UCSD-AML1 (cell line): ENCODE measurements around the gene TTLL6.
A peak's percentile ranks its signal among the peaks of the same experiment; 100 is the strongest.
"Not testable (repeated sequence)": the region's sequence is repeated elsewhere in the genome, so short reads cannot be mapped to it uniquely, and the experiment has no call there.

Experiments
- DNase-seq: peaks from one replicate; lab custom pipeline; 2025; ENCODE audit not compliant: unreplicated experiment; lab: John Stamatoyannopoulos, UW

The TTLL6 gene

DNA sequence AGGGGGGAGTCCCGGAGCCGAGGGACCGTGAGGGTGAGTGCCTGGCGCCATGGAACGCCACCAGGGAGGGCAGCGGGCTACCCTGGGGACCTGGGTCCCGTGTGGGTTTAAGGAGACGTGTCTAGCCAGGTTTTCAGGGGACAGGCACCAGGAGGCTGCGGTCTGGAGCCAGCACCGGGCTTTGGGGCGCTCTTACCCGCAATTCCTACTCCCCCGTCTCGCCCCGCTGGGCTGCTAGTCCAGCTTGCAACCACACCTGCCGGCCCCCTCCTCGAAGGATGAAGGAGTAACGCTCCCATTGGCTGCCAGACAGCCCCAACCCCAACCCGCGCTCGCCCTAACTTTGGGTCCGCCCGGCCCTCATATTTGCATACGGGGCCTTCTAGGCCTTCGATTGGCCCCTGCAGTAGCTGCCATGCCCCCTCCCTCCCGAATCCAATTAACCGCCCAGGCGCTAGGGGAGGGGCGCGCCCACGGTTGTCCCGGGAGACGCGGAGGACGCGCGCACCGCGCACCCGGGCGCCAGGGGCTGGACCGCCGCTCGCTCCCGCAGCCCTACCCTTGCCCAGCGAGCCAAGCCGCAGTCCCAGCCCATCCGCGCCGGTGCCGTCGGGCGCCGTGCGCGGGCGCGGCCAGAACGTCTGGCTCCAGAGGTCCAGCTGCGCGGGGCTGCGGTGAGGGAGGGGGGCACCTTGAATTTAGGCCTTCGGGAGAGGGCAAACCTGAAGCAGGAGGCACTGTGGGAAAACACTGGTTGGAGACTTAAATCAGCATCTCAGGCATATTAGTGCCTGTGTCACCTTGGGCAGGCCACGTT lies at the start of gene TTLL6:
Gene TTLL6, minus strand, starts transcription at position 456 of the 817 bp plus-strand sequence. Its CDS starts 157 bp downstream, at position 299.
- peak; percentile 82 for DNase-seq

DNA sequence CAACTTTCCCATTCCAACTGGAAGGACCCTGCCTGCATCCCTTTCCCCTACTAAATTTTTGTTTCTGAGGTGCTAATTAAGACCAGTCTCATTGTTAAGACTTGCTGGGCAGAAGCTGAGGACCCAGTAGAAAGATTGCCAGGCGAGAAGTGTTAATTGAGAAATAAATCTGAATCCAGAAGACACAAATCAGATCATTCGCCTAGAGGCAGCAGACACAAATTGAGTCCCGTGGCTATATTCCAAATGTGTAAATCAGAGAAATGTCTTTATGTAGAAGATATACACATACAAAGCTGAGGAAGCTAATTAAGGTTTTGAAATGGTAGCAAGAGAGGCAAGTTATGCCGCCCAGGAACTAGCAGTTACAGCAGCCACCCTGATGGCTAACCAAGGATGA lies 43.4 kb upstream of the TTLL6 start:
- DNase-seq: no peak

DNA sequence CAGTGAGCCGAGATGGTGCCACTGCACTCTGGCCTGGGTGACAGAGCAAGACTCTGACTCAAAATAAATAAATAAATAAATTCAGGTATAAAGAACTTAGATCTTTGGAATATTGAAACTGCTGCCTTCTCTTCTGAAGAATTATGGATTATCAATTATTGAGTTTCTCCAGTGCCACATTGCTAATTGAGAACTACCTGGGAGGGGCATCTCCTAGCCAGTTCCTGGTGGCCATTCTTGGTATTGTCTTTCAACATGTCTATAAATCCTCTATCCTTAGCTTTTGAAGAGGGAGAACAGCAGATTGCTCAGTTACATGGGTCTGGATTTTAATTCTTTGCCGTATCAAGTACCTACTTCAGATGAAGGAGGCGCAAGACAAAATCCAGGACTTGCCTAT lies 43.0 kb upstream of the TTLL6 start:
- DNase-seq: no peak

DNA sequence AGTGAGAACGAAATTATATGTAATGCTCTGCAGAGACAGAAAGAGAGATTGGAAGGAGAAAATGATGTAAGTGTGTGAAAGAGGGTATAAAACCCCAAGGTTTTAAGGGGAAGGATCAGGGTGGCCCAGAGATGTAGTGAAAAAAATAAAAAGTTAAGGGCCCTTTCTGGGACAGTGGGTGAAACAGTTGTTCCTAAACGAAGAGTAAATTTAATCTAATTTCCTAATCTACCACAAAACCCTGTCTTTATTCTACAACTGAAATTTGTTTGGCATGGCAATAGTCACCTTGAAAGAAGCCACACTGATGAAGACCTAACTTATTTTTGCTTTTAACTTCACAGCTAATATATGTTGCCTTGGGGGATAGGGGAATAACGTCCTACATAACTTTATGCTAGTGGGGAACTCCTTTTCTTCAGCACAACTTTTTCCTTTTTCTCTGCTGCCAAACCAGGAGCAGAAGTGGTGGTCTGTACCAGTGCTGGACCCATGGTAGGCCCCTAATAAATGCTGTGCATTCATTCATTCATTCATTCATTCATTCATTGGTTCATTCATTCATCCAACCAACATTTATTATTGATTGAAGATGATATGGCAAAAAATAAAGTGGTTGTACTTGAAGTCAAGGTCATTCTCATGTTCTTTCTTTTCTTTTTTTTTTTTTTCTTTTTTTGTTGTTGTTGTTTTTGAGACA lies 39.2 kb upstream of the TTLL6 start:
- DNase-seq: no peak

DNA sequence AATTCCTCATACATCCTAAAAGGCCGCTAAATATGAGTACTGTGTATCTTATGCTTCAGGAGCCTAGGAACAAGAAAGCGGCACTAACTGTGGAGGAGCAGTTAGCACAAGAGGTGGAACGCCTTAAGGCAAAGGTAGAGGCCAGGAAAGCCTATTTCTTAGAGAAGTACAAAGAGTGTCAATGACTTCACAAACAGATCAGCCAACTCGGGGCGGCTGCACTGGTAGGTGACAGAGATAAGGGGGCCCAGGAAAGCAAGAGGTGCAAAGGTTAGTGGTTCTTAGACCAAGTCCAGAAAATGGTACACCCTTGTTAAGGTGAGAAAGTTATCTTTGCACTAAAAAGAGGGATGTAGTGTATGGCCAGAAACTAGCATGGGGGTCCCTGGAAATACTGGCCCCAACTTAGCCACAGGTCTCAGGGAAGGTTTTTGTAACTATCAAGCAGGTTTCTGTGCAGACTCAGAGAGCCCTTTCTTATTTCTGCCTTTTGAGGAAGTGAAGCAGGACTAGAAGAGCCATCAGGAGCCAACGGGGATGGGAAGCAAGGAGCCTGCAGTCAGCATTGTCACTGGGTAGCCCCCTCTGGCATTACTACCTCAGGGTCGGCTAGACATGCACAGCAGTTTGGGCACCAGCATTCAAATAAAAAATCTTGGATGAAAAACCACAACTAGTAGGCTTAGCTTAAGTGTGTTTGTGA lies 37.9 kb upstream of the TTLL6 start:
- no peak for DNase-seq

DNA sequence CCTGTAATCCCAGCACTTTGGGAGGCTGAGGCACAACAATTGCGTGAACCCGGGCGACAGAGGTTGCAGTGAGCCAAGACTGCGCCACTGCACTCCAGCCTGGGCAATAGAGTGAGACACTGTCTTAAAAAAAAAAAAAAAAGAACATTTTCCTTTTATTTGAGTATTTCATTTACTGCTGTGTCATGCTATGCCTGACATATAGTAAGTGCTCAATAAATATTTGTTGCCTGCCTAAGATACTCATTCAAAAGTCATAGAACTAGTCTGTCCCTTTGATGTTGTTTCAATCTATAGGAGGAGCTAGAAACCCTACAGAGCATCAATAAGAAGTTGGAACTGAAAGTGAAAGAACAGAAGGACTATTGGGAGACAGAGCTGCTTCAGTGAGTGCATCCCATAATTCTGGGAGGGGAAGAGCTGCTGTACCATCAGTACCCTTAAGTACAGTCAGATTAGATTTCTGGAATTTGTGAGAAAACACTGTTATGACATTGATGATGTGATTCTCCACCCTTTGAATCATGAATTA lies 33.8 kb upstream of the TTLL6 start:
- DNase-seq: no peak

DNA sequence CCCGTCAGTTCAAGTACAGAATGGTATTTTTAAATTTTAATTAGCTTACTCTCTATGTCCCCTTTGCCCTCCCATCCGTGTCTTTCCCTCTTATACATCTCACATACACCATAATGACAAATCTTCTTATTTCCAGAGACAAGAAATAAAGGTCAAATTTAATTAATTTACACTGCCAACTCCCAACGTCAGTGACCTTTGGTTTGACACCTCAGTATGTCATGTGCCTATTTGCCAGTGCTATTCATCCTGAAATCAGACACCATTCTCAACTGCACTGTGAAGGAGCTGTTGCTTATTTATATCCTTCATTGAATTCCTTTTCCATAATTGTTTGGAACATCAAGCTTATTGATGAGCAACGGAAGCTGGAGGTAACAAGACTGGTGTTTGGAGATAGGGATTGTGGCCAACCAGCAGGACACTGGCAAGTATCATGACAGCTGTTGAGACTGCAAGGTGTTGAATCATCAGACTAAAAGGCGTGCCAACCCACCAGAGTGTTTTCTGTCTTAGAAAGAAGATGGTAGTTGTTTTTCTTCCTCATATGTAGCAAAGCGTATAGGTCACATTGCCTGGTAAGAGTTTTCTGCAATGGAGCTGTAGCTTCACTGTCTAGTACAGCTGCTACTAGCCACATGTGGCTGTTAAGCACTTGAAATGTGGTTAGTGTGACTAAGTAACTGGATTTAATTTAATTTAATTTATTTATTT lies 26.3 kb upstream of the TTLL6 start:
- DNase-seq: no peak

DNA sequence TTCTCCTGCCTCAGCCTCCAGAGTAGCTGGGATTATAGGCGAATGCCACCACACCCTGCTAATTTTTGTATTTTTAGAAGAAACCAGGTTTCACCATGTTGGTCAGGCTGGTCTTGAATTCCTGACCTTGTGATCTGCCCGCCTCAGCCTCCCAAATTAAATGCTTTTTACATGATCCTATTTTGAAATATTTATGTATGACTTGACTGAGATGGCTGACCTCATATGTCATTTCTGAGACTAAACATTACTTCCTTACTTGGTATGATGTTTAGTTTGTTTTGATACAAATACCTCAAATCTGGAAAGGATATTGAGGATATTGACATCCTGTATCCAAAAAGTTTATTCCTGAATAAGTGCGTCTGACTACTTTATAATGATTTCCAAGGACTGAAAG lies 25.7 kb upstream of the TTLL6 start:
- DNase-seq: no peak

DNA sequence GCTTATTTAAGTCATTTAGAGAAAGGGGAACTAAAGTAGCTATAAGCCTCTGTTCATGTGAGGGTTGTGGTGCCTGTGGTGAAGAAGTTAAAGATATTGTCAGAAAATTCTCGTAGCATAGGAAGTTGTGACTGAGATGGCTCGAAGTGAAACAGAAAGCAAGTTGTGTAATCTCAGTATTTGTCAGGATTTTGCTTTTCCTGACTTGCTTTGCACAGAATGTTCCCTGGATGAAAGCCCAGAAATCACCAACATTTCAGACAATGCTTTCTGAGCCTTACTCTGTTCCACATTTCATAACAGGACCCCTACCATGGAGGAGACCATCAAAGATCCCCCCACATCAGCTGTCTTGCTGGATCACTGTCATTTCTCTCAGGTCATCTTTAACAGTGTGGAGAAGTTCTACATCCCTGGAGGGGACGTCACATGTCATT lies 24.4 kb upstream of the TTLL6 start:
- no peak for DNase-seq

DNA sequence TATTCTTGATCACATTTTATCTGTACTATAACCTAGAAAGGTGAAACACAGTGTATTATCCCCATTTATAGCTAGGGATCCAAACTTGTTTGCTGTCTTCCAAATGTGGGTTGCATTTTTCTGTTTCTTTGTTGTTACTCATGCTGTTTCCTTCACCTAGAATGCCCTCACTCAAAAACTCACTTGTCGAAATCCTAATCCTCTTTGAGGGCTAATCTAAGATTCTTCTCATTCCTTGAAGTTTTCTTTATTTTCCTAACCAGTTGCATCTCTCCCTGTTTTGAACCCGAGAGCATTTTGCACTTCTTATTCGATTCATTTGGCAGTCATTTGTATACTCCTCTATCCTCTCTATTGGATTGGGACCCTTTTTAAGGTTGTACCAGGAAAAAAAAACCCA lies 23.4 kb upstream of the TTLL6 start:
- no peak for DNase-seq

DNA sequence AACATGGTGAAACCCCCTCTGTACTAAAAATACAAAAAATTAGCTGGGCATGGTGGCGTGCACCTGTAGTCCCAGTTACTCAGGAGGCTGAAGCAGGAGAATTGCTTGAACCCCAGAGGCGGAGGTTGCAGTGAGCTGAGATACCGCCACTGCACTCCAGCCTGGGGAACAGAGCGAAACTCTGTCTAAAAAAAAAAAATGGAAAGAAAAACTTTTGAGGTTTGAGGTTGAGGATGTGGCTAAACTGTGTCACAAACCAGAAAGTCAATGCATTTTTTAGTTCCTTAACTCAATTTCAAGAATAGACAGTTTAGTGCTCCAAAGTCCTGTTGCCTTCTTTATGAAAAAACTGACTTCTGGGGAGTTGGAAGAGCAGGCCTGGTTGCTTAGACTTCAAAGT lies 20.4 kb upstream of the TTLL6 start:
- peak; percentile 14 for DNase-seq

DNA sequence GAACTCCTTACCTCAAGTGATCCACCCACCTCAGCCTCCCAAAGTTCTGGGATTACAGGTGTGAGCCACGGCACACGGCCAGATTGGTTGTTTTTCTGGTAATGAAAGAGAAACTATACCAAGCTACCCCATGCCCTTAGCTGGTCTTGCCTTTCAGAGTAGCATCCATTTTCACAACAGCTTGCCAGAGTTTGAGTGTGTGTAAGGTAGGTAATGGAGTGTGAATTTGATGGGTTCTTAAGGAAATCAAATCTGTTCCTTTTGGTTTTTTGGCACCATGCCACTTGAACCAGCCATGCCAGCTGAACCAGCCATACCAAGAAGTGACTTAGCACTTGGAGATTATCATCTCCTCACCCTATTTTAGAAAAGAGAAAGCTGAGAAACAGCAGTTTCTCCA lies 18.9 kb upstream of the TTLL6 start:
- no peak for DNase-seq

DNA sequence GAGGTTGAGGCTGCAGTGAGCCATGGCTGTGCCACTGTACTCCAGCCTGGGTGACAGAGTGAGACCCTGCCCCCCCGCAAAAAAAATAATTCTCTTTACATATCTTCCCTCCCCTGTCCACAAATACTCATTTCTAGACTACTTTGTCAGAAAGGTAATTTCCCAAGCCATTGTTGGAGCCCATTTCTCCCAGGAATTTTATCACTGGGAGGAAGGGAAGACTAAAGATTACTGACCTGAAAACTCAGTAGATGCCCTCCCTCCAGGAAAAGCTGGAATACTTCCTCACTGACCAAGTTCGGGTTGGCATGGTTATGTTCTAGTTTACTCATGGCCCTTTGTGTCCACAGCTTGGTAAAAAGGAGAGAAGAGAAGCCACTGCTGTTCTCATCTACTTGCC lies 17.9 kb upstream of the TTLL6 start:
- DNase-seq: no peak

DNA sequence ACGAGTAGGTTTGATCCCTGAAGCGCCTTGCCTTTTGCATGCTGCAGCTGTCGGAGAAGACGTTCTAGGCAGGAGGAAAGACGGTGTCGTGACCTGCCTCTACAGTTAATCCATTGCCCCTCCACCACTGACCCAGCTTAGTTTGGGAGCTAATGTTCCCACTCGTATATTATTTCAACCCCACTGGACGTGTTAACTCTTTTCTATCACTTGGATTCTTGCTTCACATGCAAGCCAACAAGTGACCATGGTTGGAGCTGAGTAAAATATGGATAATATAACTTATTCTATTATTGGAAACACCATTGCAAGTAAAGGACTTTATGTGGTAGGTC lies 14.5 kb upstream of the TTLL6 start:
- DNase-seq: no peak

DNA sequence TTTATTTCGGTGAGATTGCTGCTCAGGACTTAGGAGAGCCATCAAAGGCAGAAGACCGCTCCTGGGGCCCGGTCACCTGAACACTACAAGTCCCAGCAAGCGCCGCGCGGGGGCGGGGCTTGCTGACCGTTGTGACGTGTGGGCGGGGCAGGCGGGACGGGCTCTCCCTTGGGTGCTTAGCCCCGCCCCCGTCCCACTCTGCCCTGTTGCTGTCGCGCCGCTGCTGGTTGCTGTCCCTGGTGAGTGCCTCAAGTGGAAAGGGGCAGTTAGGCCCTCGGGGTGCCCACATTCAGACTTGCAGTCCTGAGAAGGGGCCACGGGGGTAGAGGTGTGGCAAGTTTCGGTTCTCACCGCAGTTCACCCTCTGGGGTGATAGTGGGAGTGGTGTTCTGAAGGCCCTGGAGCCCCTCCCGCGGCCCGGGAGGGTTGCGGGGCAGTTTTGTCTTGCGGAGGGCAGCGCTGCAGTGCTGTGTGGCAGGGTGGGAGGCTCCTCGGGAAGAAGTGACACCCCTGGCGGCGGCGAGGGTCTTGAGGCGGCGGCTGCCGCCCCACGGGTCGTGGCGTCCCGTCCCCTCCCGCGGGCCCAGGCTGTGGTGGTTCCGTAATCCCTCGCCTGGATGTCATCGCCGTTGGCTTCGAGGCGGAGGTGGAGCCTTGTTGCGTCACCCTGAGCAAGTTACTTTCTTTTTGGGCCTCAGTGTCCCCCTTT lies 14.0 kb upstream of the TTLL6 start, which contains the start of gene CALCOCO2:
Gene CALCOCO2, plus strand, starts transcription at position 196 of the 709 bp plus-strand sequence. CDS start 10,673 bp downstream, outside the sequence.
- DNase-seq: peak; percentile 96

DNA sequence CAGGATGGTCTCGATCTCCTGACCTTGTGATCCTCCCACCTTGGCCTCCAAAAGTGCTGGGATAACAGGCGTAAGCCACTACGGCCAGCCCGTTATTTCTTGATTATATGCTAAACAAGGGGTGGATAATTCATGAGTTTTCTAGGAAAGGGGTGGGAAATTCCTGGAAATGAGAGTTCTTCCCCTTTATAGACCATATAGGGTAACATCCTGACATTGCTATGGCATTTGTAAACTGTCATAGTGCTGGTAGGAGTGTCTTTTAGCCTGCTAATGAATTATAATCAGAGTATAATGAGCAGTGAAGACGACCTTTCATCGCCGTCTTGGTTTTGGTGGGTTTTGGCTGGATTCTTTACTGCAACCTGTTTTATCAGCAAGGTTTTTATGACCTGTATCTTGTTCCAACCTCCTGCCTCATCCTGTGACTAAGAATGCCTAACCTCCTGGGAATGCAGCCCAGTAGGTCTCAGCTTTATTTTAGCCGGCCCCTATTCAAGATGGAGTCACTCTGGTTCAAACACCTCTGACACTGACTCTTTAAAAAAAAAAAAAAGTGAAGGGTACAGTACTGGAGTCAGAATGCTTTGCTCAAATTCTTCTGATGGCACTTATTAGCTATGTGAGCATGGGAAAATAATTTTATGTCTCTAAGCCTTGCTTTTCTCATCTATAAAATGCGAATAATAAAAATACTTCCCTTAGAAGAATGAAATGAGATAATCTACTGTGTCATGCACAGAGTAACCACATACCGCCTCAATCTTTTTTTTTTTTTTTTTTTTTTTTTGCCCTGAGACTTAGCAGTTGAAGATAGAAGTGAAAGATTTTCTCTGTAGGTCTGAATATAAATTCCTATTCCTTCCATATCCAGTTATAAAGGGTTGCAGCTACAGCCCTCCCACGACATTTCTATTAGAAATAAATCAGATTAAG lies 8.7 kb upstream of the TTLL6 start:
- DNase-seq: no peak

DNA sequence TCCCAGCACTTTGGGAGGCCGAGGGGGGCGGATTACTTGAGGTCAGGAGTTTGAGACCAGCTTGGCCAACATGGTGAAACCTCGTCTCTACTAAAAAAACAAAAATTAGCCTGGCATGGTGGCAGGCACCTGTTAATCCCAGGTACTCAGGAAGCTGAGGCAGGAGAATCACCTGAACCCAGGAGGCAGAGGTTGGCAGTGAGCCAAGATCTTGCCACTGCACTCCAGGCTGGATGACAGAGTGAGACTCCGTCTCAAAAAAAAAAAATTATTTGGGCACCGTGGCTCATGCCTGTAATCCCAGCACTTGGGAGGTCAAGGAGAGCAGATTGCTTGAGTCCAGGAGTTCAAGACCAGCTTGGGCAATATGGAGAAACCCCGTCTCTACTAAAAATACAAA lies 3.9 kb upstream of the TTLL6 start:
- not testable (repeated sequence) for DNase-seq

DNA sequence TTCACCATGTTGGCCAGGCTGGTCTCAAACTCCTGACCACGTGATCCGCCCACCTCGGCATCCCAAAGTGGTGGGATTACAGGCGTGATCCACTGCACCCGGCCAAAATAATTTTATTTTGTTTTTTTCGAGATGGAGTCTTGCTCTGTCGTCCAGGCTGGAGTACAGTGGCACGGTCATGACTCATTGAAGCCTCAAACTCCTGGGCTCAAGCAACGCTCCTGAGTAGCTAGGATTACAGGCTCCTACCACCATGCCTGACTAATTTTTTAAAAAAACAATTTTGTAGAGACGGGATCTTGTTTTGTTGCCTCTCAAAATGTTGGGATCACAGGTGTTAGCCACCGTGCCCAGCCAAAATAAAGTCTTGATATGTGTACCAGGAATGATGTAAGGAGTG lies 2.4 kb upstream of the TTLL6 start:
- DNase-seq: no peak

DNA sequence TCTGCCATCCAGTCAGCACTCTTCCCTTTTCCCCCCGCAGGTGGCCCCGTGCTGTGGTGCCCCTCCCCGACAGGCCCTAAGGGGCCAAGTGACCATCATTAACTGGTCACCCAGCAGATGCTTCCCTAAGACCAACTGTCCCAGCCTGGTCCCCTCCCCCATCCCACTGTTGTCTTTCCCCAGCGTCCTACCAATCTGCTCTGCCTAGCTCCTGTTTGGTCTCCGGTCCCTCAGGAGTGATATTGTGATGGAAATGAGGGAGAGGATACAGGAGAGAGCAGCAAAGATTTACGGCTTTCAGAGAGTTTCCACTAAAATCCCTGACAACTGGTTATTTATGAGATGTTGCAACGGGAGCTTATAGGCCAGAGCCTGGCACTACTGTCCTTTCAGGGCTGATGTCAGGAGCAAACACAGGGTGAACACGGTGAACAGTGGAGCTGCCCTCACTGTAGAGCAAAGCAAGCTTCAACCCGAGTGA lies 1.4 kb upstream of the TTLL6 start:
- DNase-seq: no peak
